IPS DF 19.7 (cell line): ENCODE data around the gene PDZRN4.
"Not testable (repeated sequence)": the region's sequence is repeated elsewhere in the genome, so short reads cannot be mapped to it uniquely, and the experiment has no call there.

Experiments
- DNase-seq: peaks from one replicate; pipeline ENCODE4 v3.0.0-alpha.2; 2013; ENCODE audit warnings: low read depth, low spot score

Gene PDZRN4

GRCh38 chr12:41509271-41510055 lies 321.3 kb downstream of the PDZRN4 start:
- DNase-seq: no peak

GRCh38 chr12:41510470-41510869 lies 322.4 kb downstream of the PDZRN4 start:
- no peak for DNase-seq

GRCh38 chr12:41511247-41511646 lies 323.1 kb downstream of the PDZRN4 start:
- DNase-seq: no peak

GRCh38 chr12:41512497-41512896 lies 324.4 kb downstream of the PDZRN4 start:
- no peak for DNase-seq

GRCh38 chr12:41514021-41514777 lies 326.1 kb downstream of the PDZRN4 start:
- DNase-seq: no peak

- DNase-seq: no peak
Measured at GRCh38 chr12:41514907-41515306, 326.8 kb downstream of the PDZRN4 start.

- no peak for DNase-seq
Measured at GRCh38 chr12:41515953-41516352, 327.8 kb downstream of the PDZRN4 start.

- DNase-seq: no peak
Measured at GRCh38 chr12:41520869-41521268, 332.7 kb downstream of the PDZRN4 start.

GRCh38 chr12:41521872-41522379 lies 333.8 kb downstream of the PDZRN4 start:
- DNase-seq: no peak

GRCh38 chr12:41527062-41527461 lies 338.9 kb downstream of the PDZRN4 start:
- DNase-seq: no peak

- no peak for DNase-seq
Measured at GRCh38 chr12:41527534-41528116, 339.5 kb downstream of the PDZRN4 start.

- no peak for DNase-seq
Measured at GRCh38 chr12:41528874-41529273, 340.8 kb downstream of the PDZRN4 start.

GRCh38 chr12:41530441-41530840 lies 342.3 kb downstream of the PDZRN4 start:
- DNase-seq: no peak

- DNase-seq: no peak
Measured at GRCh38 chr12:41531147-41531829, 343.2 kb downstream of the PDZRN4 start.

- DNase-seq: no peak
Measured at GRCh38 chr12:41532072-41532471, 344.0 kb downstream of the PDZRN4 start.

GRCh38 chr12:41536813-41537490 lies 348.8 kb downstream of the PDZRN4 start:
- DNase-seq: no peak

- DNase-seq: no peak
Measured at GRCh38 chr12:41537522-41537921, 349.4 kb downstream of the PDZRN4 start.

- DNase-seq: no peak
Measured at GRCh38 chr12:41545761-41546160, 357.6 kb downstream of the PDZRN4 start.

- DNase-seq: not testable (repeated sequence)
Measured at GRCh38 chr12:41547071-41547470, 359.0 kb downstream of the PDZRN4 start.

- no peak for DNase-seq
Measured at GRCh38 chr12:41548926-41549325, 360.8 kb downstream of the PDZRN4 start.

- DNase-seq: no peak
Measured at GRCh38 chr12:41552588-41552987, 364.5 kb downstream of the PDZRN4 start.
